Activated naive CD4-positive, alpha-beta T cell treated with anti-CD3 and anti-CD28 coated beads, Interleukin-2, amount 10 ng/mL, durations not matched to agents 7 days and 5 days (primary cell): ENCODE measurements around the gene CHRNA9.

ENCODE experiments used
- CTCF ChIA-PET: fragments of 350-600 bp; sonication (Branson Sonifier 250); formaldehyde crosslinking; loops from one replicate; lab custom pipeline; 2021; ENCODE audit warnings: antibody characterized with exemption; lab: Charles Lee
- DNase-seq: peaks from one replicate; pipeline ENCODE4 v3.0.0-alpha.2; 2020
- H3K27ac Mint-ChIP-seq: one replicate; pipeline ENCODE4 v1.8.0; 2021; ENCODE audit warnings: mild to moderate bottlenecking, moderate library complexity, mixed read lengths
- H3K27me3 Mint-ChIP-seq: one replicate; pipeline ENCODE4 v1.8.0; 2021; ENCODE audit warnings: mild to moderate bottlenecking, mixed read lengths
- H3K36me3 Mint-ChIP-seq: one replicate; pipeline ENCODE4 v1.8.0; 2021; ENCODE audit warnings: mixed read lengths
- H3K4me1 Mint-ChIP-seq: one replicate; pipeline ENCODE4 v1.8.0; 2021; ENCODE audit warnings: mixed read lengths
- H3K4me3 Mint-ChIP-seq: one replicate; pipeline ENCODE4 v1.8.0; 2021; ENCODE audit warnings: mild to moderate bottlenecking, moderate library complexity, mixed read lengths
- H3K9me3 Mint-ChIP-seq: one replicate; pipeline ENCODE4 v1.8.0; 2021; ENCODE audit warnings: mixed read lengths

CHRNA9 gene

GRCh38 chr4:40394236-40394635 lies 59.1 kb downstream of the CHRNA9 start:
- H3K27me3 Mint-ChIP-seq, result peaks cover 25% of the 10 kb centered on the region
- CTCF ChIA-PET, result no interaction called here
- H3K4me3 Mint-ChIP-seq, result no peak overlapping the region
- no peaks in the 10 kb centered on the region for H3K4me1 Mint-ChIP-seq
- no peak for DNase-seq
- no peaks in the 10 kb centered on the region for H3K9me3 Mint-ChIP-seq
- H3K27ac Mint-ChIP-seq, result no peak overlapping the region
- no peaks in the 10 kb centered on the region for H3K36me3 Mint-ChIP-seq

- CTCF ChIA-PET, result no interaction called here
- no peak overlapping the region for H3K27ac Mint-ChIP-seq
- no peaks in the 10 kb centered on the region for H3K36me3 Mint-ChIP-seq
- no peaks in the 10 kb centered on the region for H3K9me3 Mint-ChIP-seq
- no peaks in the 10 kb centered on the region for H3K4me1 Mint-ChIP-seq
- DNase-seq, result no peak
- no peak overlapping the region for H3K4me3 Mint-ChIP-seq
- H3K27me3 Mint-ChIP-seq, result peaks cover 25% of the 10 kb centered on the region
Measured at GRCh38 chr4:40395166-40395900, 60.2 kb downstream of the CHRNA9 start.

DNA sequence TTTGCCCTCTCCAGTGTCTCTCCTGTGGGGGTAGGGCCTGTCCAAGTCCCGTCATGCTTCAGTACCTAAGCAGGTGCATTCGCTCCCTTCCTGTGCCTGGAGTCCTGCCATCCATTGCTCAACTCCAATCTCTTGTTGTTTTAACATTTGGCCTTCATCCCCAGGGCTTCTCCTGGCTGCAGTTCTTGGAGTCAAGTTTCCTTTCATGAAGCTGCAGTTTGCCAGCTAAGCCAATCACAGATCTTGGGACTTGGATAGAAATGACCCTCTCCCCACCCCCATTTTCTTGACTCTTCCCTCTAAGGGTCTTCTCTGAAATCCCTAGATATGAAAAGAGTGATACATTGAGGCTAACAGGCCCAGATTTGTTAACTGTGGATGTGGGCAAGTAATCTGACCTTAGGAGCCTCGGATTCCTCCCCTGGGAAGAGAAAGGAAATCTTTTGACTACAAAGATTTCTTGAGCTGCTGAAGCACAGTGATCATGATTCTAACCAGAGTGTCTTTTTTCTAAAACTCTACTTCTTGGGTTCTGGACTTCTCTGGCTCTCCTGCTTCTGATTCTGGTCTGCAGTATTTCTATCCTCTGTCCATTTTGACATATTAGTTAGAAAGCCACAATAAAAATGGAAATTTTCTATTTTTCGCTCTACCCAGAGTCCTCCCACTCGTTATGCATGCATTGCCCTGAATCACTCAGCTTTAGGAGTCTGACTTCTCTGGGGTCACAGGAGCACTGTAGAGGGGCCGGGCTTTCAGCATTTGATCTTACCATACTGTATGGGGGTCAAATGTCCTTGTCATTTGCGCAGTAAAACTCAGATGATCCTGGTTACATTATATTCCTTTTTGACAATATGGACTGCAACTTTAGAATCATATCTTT lies 61.0 kb downstream of the CHRNA9 start:
- peaks cover 25% of the 10 kb centered on the region for H3K27me3 Mint-ChIP-seq

GRCh38 chr4:40399578-40399977 lies 64.4 kb downstream of the CHRNA9 start:
- Mint-ChIP-seq H3K4me1 (no peaks in the 10 kb centered on the region), H3K27me3 (peaks cover 17% of the 10 kb centered on the region), H3K4me3 (no peak overlapping the region), H3K27ac (no peak overlapping the region), H3K36me3 (no peaks in the 10 kb centered on the region), H3K9me3 (no peaks in the 10 kb centered on the region)
- CTCF ChIA-PET, result interaction anchor here (0.7 kb wide), 1 partner anchor 571 kb away, joined by 3 read pairs; no protein-coding TSS in a partner anchor
- DNase-seq, result no peak

More for the DNA sequence above, 61.0 kb downstream of the CHRNA9 start:
- CTCF ChIA-PET, result no interaction called here
- Mint-ChIP-seq H3K4me1 (no peaks in the 10 kb centered on the region), H3K27ac (no peak overlapping the region), H3K9me3 (no peaks in the 10 kb centered on the region), H3K36me3 (no peaks in the 10 kb centered on the region), H3K4me3 (no peak overlapping the region)
- DNase-seq, result no peak

GRCh38 chr4:40401096-40401495 lies 66.0 kb downstream of the CHRNA9 start:
- H3K27me3 Mint-ChIP-seq, result peaks cover 5% of the 10 kb centered on the region
- H3K36me3 Mint-ChIP-seq, result peaks cover 3% of the 10 kb centered on the region
- H3K4me1 Mint-ChIP-seq, result no peaks in the 10 kb centered on the region
- CTCF ChIA-PET, result no interaction called here
- H3K9me3 Mint-ChIP-seq, result peaks cover 6% of the 10 kb centered on the region
- H3K4me3 Mint-ChIP-seq, result no peak overlapping the region
- H3K27ac Mint-ChIP-seq, result no peak overlapping the region
- DNase-seq, result no peak

DNA sequence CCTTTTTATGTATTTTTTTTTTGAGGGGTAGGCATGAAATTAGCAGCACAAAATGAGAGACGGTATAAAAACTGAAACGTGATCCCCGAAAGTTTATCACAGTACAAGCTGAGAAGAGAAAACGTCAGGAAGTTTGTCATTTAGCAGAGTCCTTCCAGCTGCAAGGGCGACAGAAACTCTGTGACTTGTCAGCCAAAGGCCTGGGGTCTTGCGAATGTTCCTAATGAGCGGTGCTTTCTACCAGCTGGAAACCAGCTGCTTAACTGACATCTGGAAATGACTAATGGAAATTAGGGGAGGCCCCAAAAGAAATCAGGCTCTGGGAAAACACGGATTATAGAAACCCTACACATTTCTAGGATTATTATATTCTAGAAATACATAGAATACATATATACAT lies 66.5 kb downstream of the CHRNA9 start:
- H3K27me3 Mint-ChIP-seq, result no peaks in the 10 kb centered on the region
- H3K9me3 Mint-ChIP-seq, result peaks cover 11% of the 10 kb centered on the region
- no peak overlapping the region for H3K27ac Mint-ChIP-seq
- CTCF ChIA-PET, result no interaction called here
- H3K4me1 Mint-ChIP-seq, result no peaks in the 10 kb centered on the region
- DNase-seq, result no peak
- peaks cover 6% of the 10 kb centered on the region for H3K36me3 Mint-ChIP-seq
- H3K4me3 Mint-ChIP-seq, result no peak overlapping the region

DNA sequence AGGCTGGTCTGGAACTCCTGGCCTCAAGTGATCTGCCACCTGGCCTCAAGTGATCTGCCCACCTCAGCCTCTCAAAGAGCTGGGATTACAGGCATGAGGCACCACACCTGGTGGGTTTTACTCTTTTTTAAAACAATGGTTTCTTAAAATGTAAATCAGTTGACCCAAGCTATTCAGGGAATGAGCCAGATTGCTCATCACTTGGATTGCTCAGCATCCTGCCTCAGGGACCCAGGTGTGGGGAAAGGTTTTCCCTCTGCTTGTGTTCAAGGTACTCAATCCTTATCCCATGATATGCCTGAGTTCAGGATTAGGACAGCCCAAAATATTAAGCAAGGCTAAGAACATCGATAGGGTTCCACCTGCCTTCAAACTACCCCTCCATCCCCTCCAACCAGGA lies 67.4 kb downstream of the CHRNA9 start:
- no peak overlapping the region for H3K4me3 Mint-ChIP-seq
- H3K9me3 Mint-ChIP-seq, result peaks cover 20% of the 10 kb centered on the region
- H3K36me3 Mint-ChIP-seq, result peaks cover 13% of the 10 kb centered on the region
- H3K27ac Mint-ChIP-seq, result no peak overlapping the region
- no peaks in the 10 kb centered on the region for H3K27me3 Mint-ChIP-seq
- no peak for DNase-seq
- CTCF ChIA-PET, result interaction anchor here (0.9 to 1.1 kb wide), 2 partner anchors 13 to 50 kb away, joined by 3 to 4 read pairs; no protein-coding TSS in a partner anchor
- H3K4me1 Mint-ChIP-seq, result no peaks in the 10 kb centered on the region

DNA sequence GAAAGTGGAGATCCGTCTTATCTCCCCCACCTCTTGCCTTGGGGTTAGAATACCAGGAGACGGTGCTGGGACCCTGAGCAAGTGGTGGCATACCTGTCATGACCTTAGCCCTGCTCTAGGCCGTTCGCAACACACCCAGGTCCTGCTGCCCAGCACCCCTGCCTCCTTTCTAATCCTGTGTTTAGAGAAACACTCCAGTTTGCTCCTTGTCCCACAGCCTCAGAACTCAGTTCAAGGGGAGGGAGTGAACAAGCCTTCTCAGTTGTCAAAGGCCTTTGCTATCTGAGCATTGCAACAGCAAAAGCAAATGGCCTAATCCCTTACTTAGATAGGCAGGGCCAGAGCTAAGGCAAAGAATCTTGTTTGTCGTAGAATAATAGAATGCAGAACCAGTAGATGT lies 67.9 kb downstream of the CHRNA9 start:
- no peaks in the 10 kb centered on the region for H3K27me3 Mint-ChIP-seq
- CTCF ChIA-PET, result interaction anchor here (0.9 to 1.1 kb wide), 2 partner anchors 13 to 49 kb away, joined by 3 to 4 read pairs; no protein-coding TSS in a partner anchor
- DNase-seq, result no peak
- no peak overlapping the region for H3K27ac Mint-ChIP-seq
- H3K4me3 Mint-ChIP-seq, result no peak overlapping the region
- H3K9me3 Mint-ChIP-seq, result peaks cover 23% of the 10 kb centered on the region
- peaks cover 16% of the 10 kb centered on the region for H3K36me3 Mint-ChIP-seq
- no peaks in the 10 kb centered on the region for H3K4me1 Mint-ChIP-seq
